Mesodermal cell (in vitro differentiated cells): ENCODE results near the gene GPR62.

Source experiments
- H3K27ac ChIP-seq: 2 replicates; pipeline ENCODE4 v1.7.0; 2013; ENCODE audit warnings: mild to moderate bottlenecking, low read depth, low read length, moderate library complexity; ENCODE audit not compliant: severe bottlenecking
- H3K36me3 ChIP-seq: 2 replicates; pipeline ENCODE4 v1.7.1; 2013; ENCODE audit warnings: mild to moderate bottlenecking, low read length, moderate library complexity; ENCODE audit not compliant: control insufficient read depth, insufficient read depth
- H3K4me1 ChIP-seq: one replicate; pipeline ENCODE4 v1.7.1; 2013; ENCODE audit warnings: mild to moderate bottlenecking, low read length; ENCODE audit not compliant: insufficient read depth, control insufficient read depth, poor library complexity, severe bottlenecking
- H3K4me3 ChIP-seq: 2 replicates; pipeline ENCODE4 v1.7.0; 2013; ENCODE audit warnings: low read length, control low read depth, mild to moderate bottlenecking; ENCODE audit not compliant: insufficient read depth, poor library complexity, severe bottlenecking; ENCODE audit errors: extremely low read depth
- H3K9me3 ChIP-seq: 2 replicates; pipeline ENCODE4 v1.7.1; 2013; ENCODE audit warnings: mild to moderate bottlenecking, low read length, moderate library complexity; ENCODE audit not compliant: control insufficient read depth
- WGBS, 2 experiments: methylation state at CpG; one replicate each; pipeline ENCODE4 v1.1.5; 2013; ENCODE audit warnings: missing lambda C conversion rate in 2 of 2; ENCODE audit not compliant: insufficient coverage in 2 of 2; 5-methylcytosine and 5-hydroxymethylcytosine counted together

GPR62 gene

DNA sequence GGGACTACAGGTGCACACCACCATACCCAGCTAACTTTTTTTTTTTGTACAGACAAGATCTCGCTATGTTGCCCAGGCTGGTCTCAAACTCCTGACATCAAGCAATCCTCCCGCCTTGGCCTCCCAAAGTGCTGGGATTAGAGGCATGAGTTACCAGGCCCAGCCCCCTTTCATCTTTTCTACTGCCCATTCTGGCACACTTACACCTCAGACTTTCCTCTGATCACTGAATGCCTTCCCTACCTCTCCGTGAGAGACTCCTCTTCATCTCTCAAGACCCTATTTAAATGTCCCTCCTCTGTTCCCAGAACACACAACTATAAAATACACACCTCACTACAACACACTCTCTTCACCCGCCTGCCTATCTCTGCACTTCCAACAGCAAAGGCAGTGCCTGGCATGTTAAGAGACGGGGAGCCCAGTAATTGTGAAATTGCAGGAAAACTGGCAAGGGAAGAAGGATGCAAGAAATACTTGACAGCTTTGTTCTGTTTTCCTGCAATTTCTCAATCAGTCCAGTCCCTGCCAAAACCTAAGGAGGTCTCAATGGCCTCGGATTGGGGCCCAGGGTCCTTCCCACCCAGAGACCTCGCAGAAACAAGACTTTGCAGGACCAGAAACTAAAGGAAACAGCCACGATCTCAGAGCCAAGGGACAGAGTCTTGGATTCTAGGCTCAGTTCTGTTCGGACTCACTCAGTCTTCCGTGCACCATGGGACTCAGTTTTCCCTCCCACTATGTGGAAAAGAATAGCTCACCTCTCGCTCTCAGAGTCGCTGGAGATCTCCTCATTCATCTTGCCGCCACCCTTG is 14.3 kb upstream of the GPR62 start:
- WGBS, 2 experiments = 34 to 41% methylated on average over 12 to 13 of the region's 13 CpGs
- Histone ChIP-seq H3K4me3 (peak overlapping the region; percentile 75), H3K27ac (peak overlapping the region; percentile 55), H3K9me3 (no peaks in the 10 kb centered on the region), H3K36me3 (peaks cover 37% of the 10 kb centered on the region), H3K4me1 (peaks cover 18% of the 10 kb centered on the region)

DNA sequence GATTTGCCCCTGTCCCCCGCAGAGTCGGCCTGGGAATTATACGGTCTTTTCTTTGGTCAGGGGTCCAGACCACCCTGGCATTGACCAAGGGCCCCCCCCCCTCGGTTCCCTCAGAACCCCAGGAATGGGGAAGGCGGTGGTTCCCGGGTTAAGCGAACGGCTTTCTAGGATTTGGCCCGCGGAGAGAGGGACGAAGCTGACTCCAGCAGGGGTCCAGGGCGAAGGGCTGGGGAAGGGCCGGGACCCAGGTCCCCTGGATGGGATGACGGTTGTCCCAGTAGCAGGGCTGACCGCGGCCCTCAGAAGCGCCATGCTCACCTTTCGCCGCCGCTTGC is 13.8 kb upstream of the GPR62 start:
- Histone ChIP-seq H3K4me3 (peak overlapping the region; percentile 75), H3K9me3 (no peaks in the 10 kb centered on the region), H3K4me1 (peaks cover 18% of the 10 kb centered on the region), H3K36me3 (peaks cover 31% of the 10 kb centered on the region), H3K27ac (peak overlapping the region; percentile 55)
- WGBS, 2 experiments = 0 to 1% methylated on average over 15 to 16 of the region's 20 CpGs

DNA sequence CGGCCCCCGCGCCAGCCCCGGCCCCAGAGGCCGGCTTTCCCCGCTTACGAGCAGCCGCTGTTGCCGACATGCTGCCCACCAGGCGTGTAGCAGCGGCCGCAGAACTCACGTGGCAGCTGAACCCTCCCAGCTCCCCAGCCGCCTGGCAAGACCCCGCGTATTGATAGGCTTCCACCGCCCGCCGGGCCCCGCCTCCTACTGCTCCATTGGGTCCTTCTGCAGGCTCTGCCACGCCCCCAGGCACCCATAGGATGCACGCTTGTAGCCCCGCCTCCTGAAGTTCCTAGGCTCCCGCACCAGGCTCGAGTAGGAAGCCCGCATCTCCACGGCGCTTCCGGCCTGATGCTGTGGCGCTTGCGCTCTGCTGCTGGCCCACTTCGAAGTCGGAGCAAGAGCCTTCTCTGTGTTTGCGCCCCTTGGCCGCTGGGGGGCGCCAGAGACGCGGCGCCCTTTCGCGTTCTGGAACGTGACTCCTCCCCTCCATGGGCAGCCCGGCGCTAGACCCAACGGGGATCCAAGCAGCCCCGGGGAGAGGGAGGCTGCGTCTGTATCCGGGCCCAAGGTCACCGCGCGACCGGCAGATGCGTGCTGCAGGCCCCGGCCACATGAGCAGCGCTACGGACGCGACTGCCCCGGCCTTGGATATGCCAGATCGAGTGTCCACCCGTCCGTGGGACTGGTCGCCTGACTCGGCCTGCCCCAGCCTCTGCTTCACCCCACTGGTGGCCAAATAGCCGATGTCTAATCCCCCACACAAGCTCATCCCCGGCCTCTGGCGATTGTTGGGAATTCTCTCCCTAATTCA is 13.2 kb upstream of the GPR62 start, which contains the start of the genes PARP3 and RRP9:
Gene PARP3 (plus strand): TSS at position 566 of the 805 bp plus-strand sequence. CDS start 993 bp downstream, outside the sequence.
Gene RRP9 (minus strand): TSS at position 107 of the 805 bp plus-strand sequence. CDS start 37 bp downstream, at position 70.
- Histone ChIP-seq H3K27ac (peak within 1 kb of the TSS; percentile 72), H3K4me3 (peak within 1 kb of the TSS; percentile 75), H3K36me3 (peaks cover 26% of the 10 kb centered on the region), H3K9me3 (no peaks in the 10 kb centered on the region), H3K4me1 (peaks cover 18% of the 10 kb centered on the region)
- 6 to 7% methylated on average over 67 of the region's 67 CpGs for WGBS, 2 experiments

DNA sequence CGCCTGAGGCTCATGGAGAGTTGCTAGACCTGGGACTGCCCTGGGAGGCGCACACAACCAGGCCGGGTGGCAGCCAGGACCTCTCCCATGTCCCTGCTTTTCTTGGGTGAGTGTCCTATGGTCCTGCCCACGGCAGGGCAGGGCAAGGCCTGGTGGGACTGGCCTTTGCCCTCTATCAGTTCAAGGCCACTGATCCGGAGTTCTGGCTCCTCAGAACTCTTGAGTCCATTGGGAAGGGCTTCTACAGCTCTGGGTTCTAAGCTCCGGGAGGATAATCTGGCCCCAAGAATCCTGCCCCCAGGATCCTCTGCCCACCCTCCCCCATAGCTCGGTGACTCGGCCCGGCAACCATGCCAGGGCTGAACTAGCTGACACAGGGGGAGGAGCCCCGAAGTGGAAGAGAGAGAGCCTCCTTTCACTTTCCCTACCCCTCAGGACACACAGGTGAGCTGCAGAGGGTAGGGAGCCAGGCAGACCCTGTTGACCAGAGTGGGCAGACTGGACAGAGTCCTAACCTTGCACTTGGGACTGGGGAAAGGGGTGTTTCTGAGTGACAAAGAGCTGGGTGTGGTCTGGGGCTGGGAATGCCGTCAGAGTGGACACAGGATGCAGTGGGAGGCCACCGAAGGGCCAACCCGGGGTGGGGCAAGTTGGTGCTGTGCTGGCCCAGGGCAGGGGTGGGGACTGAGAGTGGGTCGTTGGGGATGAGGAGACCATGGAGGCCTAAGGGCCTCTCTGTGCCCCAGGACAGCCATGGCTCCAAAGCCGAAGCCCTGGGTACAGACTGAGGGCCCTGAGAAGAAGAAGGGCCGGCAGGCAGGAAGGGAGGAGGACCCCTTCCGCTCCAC is 12.4 kb upstream of the GPR62 start:
- H3K4me3 ChIP-seq = peak overlapping the region; percentile 18
- peak overlapping the region; percentile 72 for H3K27ac ChIP-seq
- peaks cover 17% of the 10 kb centered on the region for H3K36me3 ChIP-seq
- 85 to 89% methylated on average over 11 to 13 of the region's 17 CpGs for WGBS, 2 experiments
- peaks cover 18% of the 10 kb centered on the region for H3K4me1 ChIP-seq
- no peaks in the 10 kb centered on the region for H3K9me3 ChIP-seq

DNA sequence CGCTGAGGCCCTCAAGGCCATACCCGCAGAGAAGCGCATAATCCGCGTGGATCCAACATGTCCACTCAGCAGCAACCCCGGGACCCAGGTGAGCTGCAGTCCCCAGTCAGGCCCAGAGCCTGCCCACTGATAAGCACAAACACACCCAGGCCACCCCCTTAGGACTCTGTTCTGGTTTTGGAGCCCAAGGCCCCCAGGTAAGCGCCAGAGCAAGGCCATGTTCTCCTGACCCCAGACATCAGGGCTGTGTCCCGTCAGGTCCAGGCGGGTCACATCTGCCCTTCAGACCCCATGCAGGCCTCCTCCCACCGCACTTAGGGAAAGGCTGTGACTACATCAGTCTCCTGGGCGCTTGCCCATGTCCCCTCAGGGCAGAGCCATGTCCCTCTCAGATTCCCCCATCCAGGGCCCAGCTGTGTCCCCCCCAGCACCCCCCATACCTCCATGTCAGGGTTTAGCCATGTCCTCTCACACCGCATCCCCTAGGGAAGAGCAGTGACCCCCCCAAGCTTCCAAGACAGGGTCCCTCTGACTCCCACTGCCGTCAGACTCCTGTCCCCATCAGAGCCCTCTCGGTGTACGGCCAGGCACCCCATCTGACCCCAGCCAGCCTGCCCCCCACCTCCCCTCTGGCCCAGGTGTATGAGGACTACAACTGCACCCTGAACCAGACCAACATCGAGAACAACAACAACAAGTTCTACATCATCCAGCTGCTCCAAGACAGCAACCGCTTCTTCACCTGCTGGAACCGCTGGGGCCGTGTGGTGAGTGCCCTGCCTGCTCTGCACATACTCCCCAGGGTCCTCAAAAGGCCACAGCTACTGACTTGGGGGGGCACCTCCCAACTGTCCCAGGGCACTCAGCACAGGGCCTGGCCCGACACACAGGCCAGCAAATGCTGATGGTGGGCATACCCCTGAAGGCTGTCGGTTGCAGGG is 11.5 kb upstream of the GPR62 start:
- 90 to 95% methylated on average over 13 to 21 of the region's 21 CpGs for WGBS, 2 experiments
- H3K4me1 ChIP-seq = peaks cover 18% of the 10 kb centered on the region
- H3K36me3 ChIP-seq = peaks cover 9% of the 10 kb centered on the region
- no peaks in the 10 kb centered on the region for H3K9me3 ChIP-seq
- H3K4me3 ChIP-seq = no peak overlapping the region
- H3K27ac ChIP-seq = no peak overlapping the region

DNA sequence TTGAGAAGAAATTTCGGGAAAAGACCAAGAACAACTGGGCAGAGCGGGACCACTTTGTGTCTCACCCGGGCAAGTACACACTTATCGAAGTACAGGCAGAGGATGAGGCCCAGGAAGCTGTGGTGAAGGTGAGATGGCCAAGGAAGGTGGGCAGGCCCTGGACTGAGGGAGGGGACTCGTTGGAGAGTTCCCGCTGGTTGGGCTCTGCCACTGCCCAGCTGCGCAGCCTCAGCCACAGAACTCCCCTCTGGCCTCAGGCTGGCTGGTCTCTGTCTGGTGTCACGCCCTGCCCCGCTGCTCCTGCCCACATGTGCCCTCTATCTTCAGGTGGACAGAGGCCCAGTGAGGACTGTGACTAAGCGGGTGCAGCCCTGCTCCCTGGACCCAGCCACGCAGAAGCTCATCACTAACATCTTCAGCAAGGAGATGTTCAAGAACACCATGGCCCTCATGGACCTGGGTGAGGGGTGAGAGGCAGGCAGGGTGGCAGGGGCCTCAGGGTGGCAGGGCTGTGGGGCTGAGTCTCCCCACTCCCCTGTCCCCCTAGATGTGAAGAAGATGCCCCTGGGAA is 10.6 kb upstream of the GPR62 start:
- H3K9me3 ChIP-seq = no peaks in the 10 kb centered on the region
- peaks cover 3% of the 10 kb centered on the region for H3K36me3 ChIP-seq
- H3K4me3 ChIP-seq = no peak overlapping the region
- H3K4me1 ChIP-seq = peaks cover 18% of the 10 kb centered on the region
- H3K27ac ChIP-seq = no peak overlapping the region
- WGBS, 2 experiments = 93 to 97% methylated on average over 10 to 11 of the region's 11 CpGs

DNA sequence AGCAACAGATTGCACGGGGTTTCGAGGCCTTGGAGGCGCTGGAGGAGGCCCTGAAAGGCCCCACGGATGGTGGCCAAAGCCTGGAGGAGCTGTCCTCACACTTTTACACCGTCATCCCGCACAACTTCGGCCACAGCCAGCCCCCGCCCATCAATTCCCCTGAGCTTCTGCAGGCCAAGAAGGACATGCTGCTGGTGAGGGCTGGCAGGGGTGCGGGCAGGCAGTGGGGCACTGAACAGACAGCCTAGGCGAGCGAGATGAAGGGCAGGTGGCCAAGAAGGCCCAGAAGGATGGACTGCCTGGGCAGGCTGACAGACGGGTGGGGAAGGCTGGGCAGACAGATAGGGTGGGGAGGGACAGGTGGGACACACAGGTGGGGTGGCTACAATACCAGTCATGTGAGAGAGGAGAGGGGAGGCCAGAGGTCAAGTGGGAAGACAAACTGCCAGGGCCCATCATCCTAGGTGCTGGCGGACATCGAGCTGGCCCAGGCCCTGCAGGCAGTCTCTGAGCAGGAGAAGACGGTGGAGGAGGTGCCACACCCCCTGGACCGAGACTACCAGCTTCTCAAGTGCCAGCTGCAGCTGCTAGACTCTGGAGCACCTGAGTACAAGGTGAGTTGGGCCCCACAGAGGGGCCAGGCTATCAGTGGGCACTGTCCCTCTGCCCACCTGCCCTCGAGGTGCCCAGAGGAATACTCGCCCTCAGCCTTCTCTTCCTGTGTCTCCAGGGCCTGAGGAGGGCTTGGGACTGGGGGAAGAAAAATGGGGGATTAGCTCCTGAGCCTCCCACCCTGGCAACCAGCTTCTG is 9.9 kb upstream of the GPR62 start:
- Histone ChIP-seq H3K27ac (no peak overlapping the region), H3K4me1 (peaks cover 13% of the 10 kb centered on the region), H3K4me3 (no peak overlapping the region), H3K36me3 (peaks cover 1% of the 10 kb centered on the region), H3K9me3 (no peaks in the 10 kb centered on the region)
- WGBS, 2 experiments = 90 to 92% methylated on average over 14 to 17 of the region's 18 CpGs

DNA sequence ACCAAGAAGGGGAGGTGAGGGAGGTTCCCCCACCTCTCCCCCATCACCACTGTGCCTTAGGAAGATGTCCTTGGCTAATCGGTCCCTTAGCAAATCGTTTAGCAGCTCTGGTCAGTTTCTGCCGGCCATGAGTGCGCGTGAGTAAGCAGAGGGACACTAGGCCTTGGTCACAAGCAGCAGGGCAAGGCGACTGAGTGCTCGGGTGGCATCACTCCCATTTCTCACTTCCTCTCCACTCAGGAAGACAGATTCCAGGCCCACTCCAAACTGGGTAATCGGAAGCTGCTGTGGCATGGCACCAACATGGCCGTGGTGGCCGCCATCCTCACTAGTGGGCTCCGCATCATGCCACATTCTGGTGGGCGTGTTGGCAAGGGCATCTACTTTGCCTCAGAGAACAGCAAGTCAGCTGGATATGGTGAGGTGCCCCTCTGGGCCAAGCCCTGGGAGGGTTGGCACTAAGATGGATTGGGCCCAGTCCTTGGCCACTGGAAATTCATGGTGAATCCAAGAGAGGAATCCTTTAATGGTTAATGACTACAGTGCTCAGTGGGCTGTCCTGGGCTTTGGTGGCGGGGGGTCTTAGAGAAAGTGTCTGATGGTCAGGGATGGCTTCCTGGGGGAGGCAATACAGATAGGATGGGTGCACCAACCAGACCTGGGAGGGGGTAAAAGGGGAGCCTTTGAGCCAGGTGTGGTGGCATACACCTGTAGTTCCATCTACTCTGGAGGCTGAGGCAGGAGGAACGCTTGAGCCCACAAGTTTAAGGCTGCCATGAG is 9.1 kb upstream of the GPR62 start:
- H3K4me1 ChIP-seq = peaks cover 8% of the 10 kb centered on the region
- H3K9me3 ChIP-seq = no peaks in the 10 kb centered on the region
- H3K27ac ChIP-seq = no peak overlapping the region
- H3K4me3 ChIP-seq = no peak overlapping the region
- H3K36me3 ChIP-seq = no peaks in the 10 kb centered on the region
- WGBS, 2 experiments = 96 to 98% methylated on average over 11 to 14 of the region's 14 CpGs
